Mucosa of stomach (tissue), 1 donor: Measurements from ENCODE around the gene CCDC13.
A peak's percentile ranks its signal among the peaks of the same experiment; 100 is the strongest.
"Not testable (repeated sequence)": the region's sequence is repeated elsewhere in the genome, so short reads cannot be mapped to it uniquely, and the experiment has no call there.

ENCODE experiments used
- H3K27me3 ChIP-seq: one replicate; pipeline ENCODE4 v1.7.0; 2013; ENCODE audit warnings: mild to moderate bottlenecking, low read length; ENCODE audit not compliant: control insufficient read depth, insufficient read depth
- H3K36me3 ChIP-seq: one replicate; pipeline ENCODE4 v1.7.0; 2013; ENCODE audit warnings: low read length; ENCODE audit not compliant: control insufficient read depth, insufficient read depth
- H3K4me1 ChIP-seq: one replicate; pipeline ENCODE4 v1.7.0; 2013; ENCODE audit warnings: mild to moderate bottlenecking, low read length; ENCODE audit not compliant: control insufficient read depth, insufficient read depth
- H3K4me3 ChIP-seq: one replicate; pipeline ENCODE4 v1.7.0; 2013; ENCODE audit warnings: low read length
- H3K9ac ChIP-seq: one replicate; pipeline ENCODE4 v1.7.0; 2013; ENCODE audit warnings: mild to moderate bottlenecking, low read length, moderate library complexity
- H3K9me3 ChIP-seq: one replicate; pipeline ENCODE4 v1.7.0; 2013; ENCODE audit warnings: mild to moderate bottlenecking, low read length, moderate library complexity; ENCODE audit not compliant: control insufficient read depth
- donor health status: Pancreatic carcinoma.

Gene CCDC13, protein sequence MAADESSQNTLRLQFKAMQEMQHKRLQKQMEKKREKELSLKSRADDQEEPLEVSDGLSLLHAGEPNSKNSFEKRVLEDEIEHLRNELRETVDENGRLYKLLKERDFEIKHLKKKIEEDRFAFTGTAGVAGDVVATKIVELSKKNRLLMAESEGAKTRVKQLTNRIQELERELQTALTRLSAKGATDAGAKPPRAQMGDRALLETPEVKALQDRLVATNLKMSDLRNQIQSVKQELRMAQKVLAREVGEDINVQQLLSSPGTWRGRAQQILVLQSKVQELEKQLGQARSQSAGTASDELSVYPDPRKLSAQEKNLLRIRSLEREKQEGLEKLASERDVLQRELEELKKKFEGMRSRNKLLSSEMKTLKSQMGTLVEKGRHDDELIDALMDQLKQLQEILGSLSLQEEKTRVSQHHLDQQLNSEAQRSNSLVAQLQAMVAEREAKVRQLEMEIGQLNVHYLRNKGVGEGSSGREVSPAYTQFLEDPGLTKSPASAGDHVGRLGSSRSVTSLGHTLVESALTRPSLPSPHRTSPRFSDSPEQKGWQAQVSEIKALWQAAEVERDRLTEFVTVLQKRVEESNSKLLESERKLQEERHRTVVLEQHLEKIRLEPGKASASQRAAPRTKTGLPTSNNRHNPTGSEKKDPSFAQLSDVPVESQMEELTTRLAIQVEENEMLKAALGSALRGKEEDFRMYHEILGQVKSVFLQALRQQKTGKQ

GRCh38 chr3:42772670-42773408 is at the start of gene CCDC13:
Gene CCDC13, minus strand, starts transcription at chr3:42773253. Its CDS starts 14,908 bp downstream, at chr3:42758345.
- Histone ChIP-seq H3K27me3 (no peaks in the 10 kb centered on the region), H3K36me3 (no peaks in the 10 kb centered on the region), H3K4me1 (no peaks in the 10 kb centered on the region), H3K4me3 (no peak within 1 kb of the TSS), H3K9me3 (no peaks in the 10 kb centered on the region), H3K9ac (peak within 1 kb of the TSS; percentile 47)

DNA sequence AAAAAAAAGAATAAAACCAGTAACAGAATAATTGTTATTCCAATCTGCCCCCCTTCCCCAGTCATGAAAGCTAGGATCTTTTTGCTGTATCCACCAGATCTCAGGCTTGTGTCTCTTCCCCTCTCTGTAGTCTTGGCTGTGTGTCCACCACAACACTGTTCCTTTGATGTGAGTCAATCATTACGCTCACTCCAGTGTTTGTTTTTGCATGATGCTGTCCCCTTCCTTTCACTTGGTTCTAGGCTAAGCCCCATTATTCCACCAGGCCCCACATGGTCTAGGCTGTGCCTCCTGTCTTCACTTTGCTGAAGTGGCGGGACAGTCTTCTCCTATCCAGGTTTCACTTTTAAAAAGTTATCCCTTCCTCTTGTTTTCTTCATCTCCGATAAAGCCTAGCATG is 49.8 kb upstream of the CCDC13 start:
- H3K9ac ChIP-seq, result no peak overlapping the region
- no peaks in the 10 kb centered on the region for H3K36me3 ChIP-seq
- no peaks in the 10 kb centered on the region for H3K27me3 ChIP-seq
- H3K9me3 ChIP-seq, result no peaks in the 10 kb centered on the region
- H3K4me1 ChIP-seq, result peaks cover 27% of the 10 kb centered on the region
- H3K4me3 ChIP-seq, result no peak overlapping the region

GRCh38 chr3:42820746-42821051 is 47.6 kb upstream of the CCDC13 start:
- no peaks in the 10 kb centered on the region for H3K36me3 ChIP-seq
- no peak overlapping the region for H3K9ac ChIP-seq
- no peak overlapping the region for H3K4me3 ChIP-seq
- H3K9me3 ChIP-seq, result no peaks in the 10 kb centered on the region
- no peaks in the 10 kb centered on the region for H3K27me3 ChIP-seq
- H3K4me1 ChIP-seq, result peaks cover 31% of the 10 kb centered on the region

DNA sequence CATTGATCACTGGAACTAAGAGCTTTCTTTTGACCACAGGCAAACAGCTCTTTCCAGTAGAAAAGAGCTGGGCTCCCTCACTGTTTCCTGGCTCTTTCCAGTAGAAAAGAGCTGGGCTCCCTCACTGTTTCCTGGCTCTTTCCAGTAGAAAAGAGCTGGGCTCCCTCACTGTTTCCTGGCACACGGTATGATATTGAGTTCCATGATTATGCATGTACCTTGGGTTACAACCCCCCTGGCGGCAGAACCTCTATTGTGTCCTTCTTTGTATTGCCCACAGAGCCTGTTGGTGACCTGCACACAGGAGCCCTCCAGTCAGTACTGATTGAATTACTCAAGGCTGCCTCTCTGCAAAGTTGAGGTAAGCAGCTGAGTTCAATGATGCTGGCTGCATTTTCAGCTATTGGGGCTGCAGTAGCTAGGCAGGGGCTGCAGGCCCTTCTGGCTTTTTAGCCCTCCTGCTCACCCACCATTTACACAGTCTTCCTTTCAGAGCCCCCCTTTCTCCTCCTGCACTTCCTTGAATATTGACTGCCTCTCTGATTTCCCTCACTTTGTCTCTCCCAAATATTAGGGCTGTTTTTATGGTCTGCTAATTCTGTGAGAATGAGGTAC is 46.4 kb upstream of the CCDC13 start:
- peaks cover 43% of the 10 kb centered on the region for H3K4me1 ChIP-seq
- H3K9ac ChIP-seq, result no peak overlapping the region
- no peaks in the 10 kb centered on the region for H3K36me3 ChIP-seq
- H3K4me3 ChIP-seq, result no peak overlapping the region
- no peaks in the 10 kb centered on the region for H3K9me3 ChIP-seq
- no peaks in the 10 kb centered on the region for H3K27me3 ChIP-seq

- Histone ChIP-seq H3K36me3 (no peaks in the 10 kb centered on the region), H3K4me1 (peaks cover 34% of the 10 kb centered on the region), H3K27me3 (no peaks in the 10 kb centered on the region), H3K9ac (no peak overlapping the region), H3K4me3 (no peak overlapping the region), H3K9me3 (no peaks in the 10 kb centered on the region)
Observed at GRCh38 chr3:42815826-42816225, 42.8 kb upstream of the CCDC13 start.

DNA sequence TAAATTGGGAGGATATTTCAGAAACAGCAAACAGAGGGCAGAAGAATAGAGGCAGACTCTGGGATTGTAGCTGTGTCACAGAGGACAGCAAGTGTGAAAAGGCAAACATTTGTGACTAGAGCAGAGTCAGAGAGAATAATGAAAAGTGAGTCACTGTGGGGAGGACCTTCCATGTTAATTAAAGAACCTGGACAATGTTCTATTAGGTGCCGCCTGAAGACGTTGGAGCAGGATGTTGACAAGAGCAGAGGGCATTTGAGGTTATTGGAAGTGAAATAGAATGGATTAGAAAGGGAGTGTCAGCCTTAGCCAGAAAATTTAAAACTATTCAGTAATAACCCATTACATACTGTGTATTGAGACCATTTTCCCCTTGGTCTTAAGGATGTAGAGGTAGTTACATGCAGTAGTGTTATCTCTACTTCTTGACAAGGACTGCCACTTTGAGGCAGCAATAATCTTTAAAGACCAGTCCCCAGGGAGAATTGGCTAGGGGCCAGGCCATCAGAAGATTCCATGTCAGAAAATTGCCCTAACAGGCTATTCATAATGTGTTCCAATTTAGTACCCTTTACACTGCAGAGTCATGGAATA is 42.0 kb upstream of the CCDC13 start:
- Histone ChIP-seq H3K4me3 (no peak overlapping the region), H3K36me3 (no peaks in the 10 kb centered on the region), H3K27me3 (no peaks in the 10 kb centered on the region), H3K9me3 (no peaks in the 10 kb centered on the region), H3K9ac (no peak overlapping the region), H3K4me1 (peaks cover 31% of the 10 kb centered on the region)

- Histone ChIP-seq H3K4me3 (no peak overlapping the region), H3K4me1 (peaks cover 23% of the 10 kb centered on the region), H3K36me3 (no peaks in the 10 kb centered on the region)
Observed at GRCh38 chr3:42814246-42814645, 41.2 kb upstream of the CCDC13 start.

DNA sequence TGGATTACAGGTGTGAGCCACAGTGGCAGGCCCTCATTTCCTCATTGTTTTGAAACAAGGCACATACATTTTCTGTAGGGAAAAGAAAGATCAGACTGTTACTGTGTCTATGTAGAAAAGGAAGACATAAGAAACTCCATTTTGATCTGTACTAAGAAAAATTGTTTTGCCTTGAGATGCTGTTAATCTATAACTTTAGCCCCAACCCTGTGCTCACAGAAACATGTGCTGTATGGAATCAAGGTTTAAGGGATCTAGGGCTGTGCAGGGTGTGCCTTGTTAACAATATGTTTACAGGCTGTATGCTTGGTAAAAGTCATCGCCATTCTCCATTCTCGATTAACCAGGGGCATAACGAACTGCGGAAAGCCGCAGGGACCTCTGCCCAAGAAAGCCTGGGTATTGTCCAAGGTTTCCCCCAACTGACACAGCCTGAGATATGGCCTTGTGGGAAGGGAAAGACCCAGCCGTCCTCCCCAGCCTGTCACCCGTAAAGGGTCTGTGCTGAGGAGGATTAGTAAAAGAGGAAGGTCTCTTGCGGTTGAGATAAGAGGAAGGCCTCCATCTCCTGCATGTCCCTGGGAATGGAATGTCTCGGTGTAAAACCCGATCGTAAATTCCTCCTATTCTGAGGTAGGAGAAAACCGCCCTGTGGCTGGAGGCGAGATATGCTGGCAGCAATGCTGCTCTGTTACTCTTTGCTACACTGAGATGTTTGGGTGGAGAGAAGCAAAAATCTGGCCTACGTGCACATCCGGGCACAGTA is 38.2 kb upstream of the CCDC13 start:
- not testable (repeated sequence) for H3K4me3 ChIP-seq, H3K9ac ChIP-seq, H3K27me3 ChIP-seq, H3K36me3 ChIP-seq, H3K9me3 ChIP-seq
- peaks cover 20% of the 10 kb centered on the region for H3K4me1 ChIP-seq

More at GRCh38 chr3:42814246-42814645, 41.2 kb upstream of the CCDC13 start:
- Histone ChIP-seq H3K27me3 (no peaks in the 10 kb centered on the region), H3K9me3 (no peaks in the 10 kb centered on the region), H3K9ac (no peak overlapping the region)

GRCh38 chr3:42810706-42811105 is 37.7 kb upstream of the CCDC13 start:
- H3K9ac ChIP-seq, H3K9me3 ChIP-seq, H3K27me3 ChIP-seq, H3K4me3 ChIP-seq, H3K36me3 ChIP-seq: not testable (repeated sequence)
- peaks cover 16% of the 10 kb centered on the region for H3K4me1 ChIP-seq

- no peaks in the 10 kb centered on the region for H3K27me3 ChIP-seq
- H3K36me3 ChIP-seq, result no peaks in the 10 kb centered on the region
- H3K4me1 ChIP-seq, result peaks cover 5% of the 10 kb centered on the region
- no peaks in the 10 kb centered on the region for H3K9me3 ChIP-seq
- H3K4me3 ChIP-seq, result no peak within 1 kb of the TSS
- H3K9ac ChIP-seq, result no peak within 1 kb of the TSS
Observed at GRCh38 chr3:42809202-42809601, 36.1 kb upstream of the CCDC13 start, which contains the start of gene ACKR2. Gene ACKR2, plus strand, starts transcription at chr3:42809445. Its CDS starts 55,058 bp downstream, at chr3:42864503.

DNA sequence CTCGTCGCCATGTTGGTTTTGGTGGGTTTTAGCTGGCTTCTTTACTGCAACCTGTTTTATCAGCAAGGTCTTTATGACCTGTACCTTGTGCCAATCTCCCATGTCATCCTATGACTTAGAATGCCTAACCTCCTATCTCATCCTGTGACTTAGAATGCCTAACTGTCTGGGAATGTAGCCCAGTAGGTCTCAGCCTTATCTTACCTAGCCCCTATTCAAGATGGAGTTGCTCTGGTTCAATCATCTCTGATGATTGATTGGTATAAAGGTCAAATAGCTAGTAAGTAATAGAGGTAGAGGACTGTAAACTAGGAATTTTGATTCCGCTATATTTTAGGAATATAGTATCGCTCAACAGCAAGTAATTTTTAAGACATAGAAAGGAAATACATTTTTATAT is 34.9 kb upstream of the CCDC13 start:
- H3K4me3 ChIP-seq, result no peak overlapping the region
- H3K27me3 ChIP-seq, result no peaks in the 10 kb centered on the region
- no peaks in the 10 kb centered on the region for H3K9me3 ChIP-seq
- peaks cover 5% of the 10 kb centered on the region for H3K4me1 ChIP-seq
- H3K36me3 ChIP-seq, result no peaks in the 10 kb centered on the region
- no peak overlapping the region for H3K9ac ChIP-seq
